Stimulated activated CD4-positive, alpha-beta T cell treated with anti-CD3 and anti-CD28 coated beads, TNF-alpha, amount 100 ng/mL, for 4 hours (primary cell): Measurements from ENCODE around the gene PIGW.

Experiments
- DNase-seq, 3 experiments: peaks; one replicate each; pipeline ENCODE4 v3.0.0-alpha.2; 2020; ENCODE audit warnings: low read depth in 3 of 3

Gene PIGW

GRCh38 chr17:36534840-36535668 lies at the start of gene PIGW, which contains the start of gene MYO19:
TSS of gene PIGW (plus strand) at chr17:36534987. CDS start at chr17:36537102, 2,115 bp downstream.
TSS of gene MYO19 (minus strand) at chr17:36534868. CDS start at chr17:36532538, 2,330 bp downstream.
- DNase-seq = peak; percentile 77 to 80 (median 80)

- no peak for DNase-seq
These were observed 49.8 kb upstream of the PIGW start for GRCh38 chr17:36485027-36485426.

- no peak for DNase-seq
These were observed 49.0 kb upstream of the PIGW start for GRCh38 chr17:36485805-36486203.

- peak; percentile 71 to 86 (median 81) for DNase-seq
These were observed 48.3 kb upstream of the PIGW start, which contains the start of gene ZNHIT3 for GRCh38 chr17:36486204-36487194. TSS of gene ZNHIT3 (plus strand) at chr17:36486681. CDS start at chr17:36486700, 19 bp downstream.

GRCh38 chr17:36493956-36494355 lies 40.8 kb upstream of the PIGW start:
- DNase-seq = no peak

GRCh38 chr17:36494674-36495073 lies 40.1 kb upstream of the PIGW start:
- DNase-seq = no peak

- DNase-seq = no peak
These were observed 39.7 kb upstream of the PIGW start for GRCh38 chr17:36495076-36495578.

GRCh38 chr17:36496018-36496789 lies 38.6 kb upstream of the PIGW start:
- no peak for DNase-seq

- no peak for DNase-seq
These were observed 36.6 kb upstream of the PIGW start for GRCh38 chr17:36498155-36498554.

GRCh38 chr17:36498560-36499300 lies 36.1 kb upstream of the PIGW start:
- no peak for DNase-seq

- no peak for DNase-seq
These were observed 34.0 kb upstream of the PIGW start for GRCh38 chr17:36500745-36501225.

GRCh38 chr17:36501351-36501750 lies 33.4 kb upstream of the PIGW start:
- DNase-seq = no peak

- DNase-seq = no peak
These were observed 32.8 kb upstream of the PIGW start for GRCh38 chr17:36501963-36502362.

GRCh38 chr17:36503456-36504155 lies 31.2 kb upstream of the PIGW start:
- no peak for DNase-seq

- no peak for DNase-seq
These were observed 30.6 kb upstream of the PIGW start for GRCh38 chr17:36504156-36504545.

- DNase-seq = no peak
These were observed 29.6 kb upstream of the PIGW start for GRCh38 chr17:36505171-36505570.

GRCh38 chr17:36506249-36506826 lies 28.4 kb upstream of the PIGW start:
- no peak for DNase-seq

- DNase-seq = no peak
These were observed 28.0 kb upstream of the PIGW start for GRCh38 chr17:36506831-36507230.

GRCh38 chr17:36507266-36507665 lies 27.5 kb upstream of the PIGW start:
- no peak for DNase-seq
